Activated CD4-positive, alpha-beta memory T cell treated with anti-CD3 and anti-CD28 coated beads, Interleukin-2, amount 10 ng/mL, durations not matched to agents 7 days and 5 days (primary cell): ENCODE measurements around the gene ANKRD34C. TPM values are rescaled to one million over a fixed set of nuclear protein-coding genes. Genes with fewer than 3 reads are reported as not detected.
"Not testable (repeated sequence)": the region's sequence is repeated elsewhere in the genome, so short reads cannot be mapped to it uniquely, and the experiment has no call there.

ENCODE experiments used
- CTCF ChIA-PET: fragments of 350-600 bp; sonication (Branson Sonifier 250); formaldehyde crosslinking; loops from one replicate; lab custom pipeline; 2021; ENCODE audit warnings: antibody characterized with exemption, inconsistent platforms; lab: Charles Lee
- POLR2A ChIA-PET: fragments of 350-600 bp; sonication (Branson Sonifier 250); formaldehyde crosslinking; loops from one replicate; lab custom pipeline; 2021; ENCODE audit warnings: antibody characterized with exemption; lab: Charles Lee
- DNase-seq: peaks from one replicate; pipeline ENCODE4 v3.0.0-alpha.2; 2020
- H3K27ac Mint-ChIP-seq: one replicate; pipeline ENCODE4 v1.8.0; 2021; ENCODE audit warnings: mild to moderate bottlenecking, mixed read lengths
- H3K27me3 Mint-ChIP-seq: one replicate; pipeline ENCODE4 v1.8.0; 2021; ENCODE audit warnings: mixed read lengths
- H3K36me3 Mint-ChIP-seq: one replicate; pipeline ENCODE4 v1.8.0; 2021; ENCODE audit warnings: low read depth, mixed read lengths
- H3K4me1 Mint-ChIP-seq: one replicate; pipeline ENCODE4 v1.8.0; 2021; ENCODE audit warnings: mixed read lengths
- H3K4me3 Mint-ChIP-seq: one replicate; pipeline ENCODE4 v1.8.0; 2021; ENCODE audit warnings: mild to moderate bottlenecking, mixed read lengths
- H3K9me3 Mint-ChIP-seq: one replicate; pipeline ENCODE4 v1.8.0; 2021; ENCODE audit warnings: mixed read lengths
- total RNA-seq, 2 experiments: library from RNA; stranded (reverse); gene quantifications; one replicate each; pipeline ENCODE4 v1.2.3, GENCODE V29; 2021

The ANKRD34C gene
- total RNA-seq, 2 experiments from 2014 or later, result not detected

- Mint-ChIP-seq H3K27me3 (no peaks in the 10 kb centered on the region), H3K36me3 (peaks cover 72% of the 10 kb centered on the region), H3K9me3 (no peaks in the 10 kb centered on the region), H3K4me1 (peaks cover 36% of the 10 kb centered on the region), H3K4me3 (no peak overlapping the region), H3K27ac (no peak overlapping the region)
- ChIA-PET CTCF (no interaction called here), POLR2A (no interaction called here)
- no peak for DNase-seq
Measured at GRCh38 chr15:79316864-79317263, 34.3 kb downstream of the ANKRD34C start.

GRCh38 chr15:79319973-79320372 is 37.5 kb downstream of the ANKRD34C start:
- DNase-seq, H3K9me3 Mint-ChIP-seq, H3K27me3 Mint-ChIP-seq, H3K27ac Mint-ChIP-seq, CTCF ChIA-PET, H3K4me3 Mint-ChIP-seq: not testable (repeated sequence)
- H3K36me3 Mint-ChIP-seq, result peaks cover 72% of the 10 kb centered on the region
- POLR2A ChIA-PET, result interaction anchor here (0.6 kb wide), 1 partner anchor 396 kb away, joined by 3 read pairs; no protein-coding TSS in a partner anchor
- H3K4me1 Mint-ChIP-seq, result peaks cover 12% of the 10 kb centered on the region

- CTCF ChIA-PET, result no interaction called here
- H3K27me3 Mint-ChIP-seq, result no peaks in the 10 kb centered on the region
- peaks cover 68% of the 10 kb centered on the region for H3K36me3 Mint-ChIP-seq
- H3K27ac Mint-ChIP-seq, result no peak overlapping the region
- peaks cover 12% of the 10 kb centered on the region for H3K4me1 Mint-ChIP-seq
- H3K9me3 Mint-ChIP-seq, result no peaks in the 10 kb centered on the region
- POLR2A ChIA-PET, result interaction anchor here (1.7 kb wide), 1 partner anchor 10 kb away, joined by 9 read pairs; the partner anchor contains the start of gene TMED3
- H3K4me3 Mint-ChIP-seq, result no peak overlapping the region
- no peak for DNase-seq
Measured at GRCh38 chr15:79321876-79322275, 39.4 kb downstream of the ANKRD34C start.

GRCh38 chr15:79322306-79322705 is 39.8 kb downstream of the ANKRD34C start:
- Mint-ChIP-seq H3K9me3 (no peaks in the 10 kb centered on the region), H3K4me3 (no peak overlapping the region), H3K4me1 (peaks cover 12% of the 10 kb centered on the region), H3K36me3 (peaks cover 67% of the 10 kb centered on the region), H3K27me3 (no peaks in the 10 kb centered on the region), H3K27ac (no peak overlapping the region)
- POLR2A ChIA-PET, result interaction anchor here (1.7 kb wide), 1 partner anchor 11 kb away, joined by 9 read pairs; the partner anchor contains the start of gene TMED3
- CTCF ChIA-PET, result no interaction called here
- DNase-seq, result no peak

GRCh38 chr15:79322945-79323344 is 40.4 kb downstream of the ANKRD34C start:
- POLR2A ChIA-PET, result no interaction called here
- CTCF ChIA-PET, result interaction anchor here (2.0 kb wide), 1 partner anchor 12 kb away, joined by 5 read pairs; the partner anchor contains the start of gene TMED3
- Mint-ChIP-seq H3K27me3 (no peaks in the 10 kb centered on the region), H3K9me3 (no peaks in the 10 kb centered on the region), H3K36me3 (peaks cover 65% of the 10 kb centered on the region), H3K4me1 (peaks cover 12% of the 10 kb centered on the region), H3K27ac (no peak overlapping the region), H3K4me3 (no peak overlapping the region)
- DNase-seq, result no peak

GRCh38 chr15:79329171-79329611 is 46.7 kb downstream of the ANKRD34C start:
- Mint-ChIP-seq H3K4me3 (no peak overlapping the region), H3K9me3 (no peaks in the 10 kb centered on the region), H3K27me3 (no peaks in the 10 kb centered on the region), H3K4me1 (no peaks in the 10 kb centered on the region), H3K36me3 (peaks cover 32% of the 10 kb centered on the region), H3K27ac (no peak overlapping the region)
- CTCF ChIA-PET, result interaction anchor here (1.9 kb wide), 1 partner anchor 11 kb away, joined by 6 read pairs; no protein-coding TSS in a partner anchor
- DNase-seq, result no peak
- POLR2A ChIA-PET, result no interaction called here

Other genes starting within 250 kb of the ANKRD34C start
- gene RASGRF1, start 191.9 kb upstream of the ANKRD34C start, total RNA-seq, result not detected
- 10 to 100 TPM; 34.8 to 35.9 TPM for gene TMED3, start 28.4 kb downstream of the ANKRD34C start, total RNA-seq
- gene MINAR1, start 149.6 kb downstream of the ANKRD34C start, total RNA-seq, result under 1 TPM; 0.30 to 0.38 TPM